Stimulated activated CD8-positive, alpha-beta memory T cell treated with anti-CD3 and anti-CD28 coated beads, Interleukin-4, amount 100 ng/mL, for 24 hours (primary cell): ENCODE measurements around the gene SUCLG2.

Experiments used
- DNase-seq: peaks from one replicate; pipeline ENCODE4 v3.0.0-alpha.2; 2020; ENCODE audit warnings: low read depth

Gene SUCLG2

GRCh38 chr3:67384016-67384415 is 270.4 kb downstream of the SUCLG2 start:
- DNase-seq = no peak

DNA sequence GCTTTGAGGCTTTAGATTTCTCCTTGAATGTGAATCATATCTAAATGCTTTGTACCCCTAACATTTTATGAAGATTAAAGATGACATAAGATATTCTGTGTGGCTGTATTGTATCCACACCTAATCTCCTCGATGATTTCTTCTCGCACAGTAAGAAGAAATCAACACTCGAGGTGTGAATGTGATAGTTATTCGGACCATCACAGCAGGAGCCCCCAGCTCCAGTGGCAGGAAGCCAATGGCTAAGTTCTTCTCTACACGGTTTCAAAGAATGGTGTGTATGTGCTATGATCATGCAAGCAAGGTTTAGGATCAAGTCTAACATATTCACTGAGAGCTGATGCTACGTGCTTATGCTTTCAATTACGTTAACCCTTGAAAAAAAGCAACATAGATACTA is 271.0 kb downstream of the SUCLG2 start:
- DNase-seq = no peak

- no peak for DNase-seq
Observed at GRCh38 chr3:67382536-67382935, 271.9 kb downstream of the SUCLG2 start.

DNA sequence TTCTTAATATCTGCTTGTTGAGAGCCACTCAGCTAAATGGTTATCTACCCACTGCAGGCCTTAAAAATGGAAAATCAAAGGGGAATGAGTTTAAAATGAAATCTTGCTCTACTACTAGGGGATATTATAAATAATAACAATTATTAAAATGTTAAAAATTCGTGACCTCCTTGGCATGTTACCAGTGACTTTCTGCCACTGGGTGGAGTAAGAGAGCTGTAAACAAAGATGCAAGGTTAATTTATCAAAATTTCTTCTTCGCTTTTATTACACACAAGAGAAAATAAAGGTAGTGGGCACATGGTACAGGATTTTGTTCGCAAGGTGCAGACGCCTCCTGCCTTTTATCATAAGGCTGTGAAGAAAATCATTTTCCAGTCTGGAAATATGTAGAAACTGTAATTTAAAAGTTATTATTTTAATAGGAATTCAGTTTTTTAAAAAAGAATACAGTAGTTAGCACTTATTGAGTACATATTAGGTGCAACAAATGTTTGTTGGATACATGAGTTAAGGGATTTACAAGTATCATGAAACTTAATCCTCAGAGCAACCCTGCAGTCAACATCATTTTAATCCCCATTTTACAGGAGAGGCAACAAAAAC is 272.6 kb downstream of the SUCLG2 start:
- no peak for DNase-seq

DNA sequence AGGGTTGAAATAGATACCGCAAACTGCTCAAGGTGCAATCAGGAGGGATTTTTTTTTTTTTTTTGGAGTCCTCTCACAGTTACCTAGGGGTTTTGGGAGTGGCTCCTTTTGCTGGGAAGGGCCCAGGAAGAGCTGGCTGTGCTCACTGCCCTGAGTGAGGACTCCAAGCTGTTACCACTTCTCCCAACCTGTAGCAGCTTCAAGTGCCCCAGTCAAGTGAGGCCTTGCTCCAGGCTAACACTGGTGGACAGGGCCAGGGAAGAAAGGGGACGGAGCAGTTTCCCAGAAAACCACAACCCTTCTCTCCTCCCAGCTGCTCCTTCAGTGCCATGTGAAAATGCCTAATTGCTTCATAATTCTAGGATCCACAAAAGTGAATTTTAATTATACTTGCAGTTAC is 274.3 kb downstream of the SUCLG2 start:
- no peak for DNase-seq

GRCh38 chr3:67377299-67377698 is 277.1 kb downstream of the SUCLG2 start:
- DNase-seq = no peak

DNA sequence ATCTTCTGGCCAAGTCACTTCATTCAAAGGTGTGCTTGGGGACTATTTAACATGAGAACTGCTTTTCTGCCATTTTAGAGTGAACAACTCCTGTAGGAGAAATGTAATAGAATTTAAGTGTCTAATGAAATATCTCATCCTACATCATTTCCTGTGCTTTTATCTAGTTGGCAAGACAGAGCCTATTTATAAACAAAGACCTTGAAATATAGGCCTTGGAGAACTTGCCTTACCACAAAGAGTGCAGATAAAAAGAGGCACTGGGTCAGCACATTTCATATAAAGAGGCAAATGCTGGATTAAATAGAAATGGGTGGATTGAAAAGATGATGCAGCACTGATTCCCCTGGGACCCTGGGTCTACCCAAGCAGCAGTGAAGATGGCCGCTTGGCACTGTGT is 278.0 kb downstream of the SUCLG2 start:
- no peak for DNase-seq

DNA sequence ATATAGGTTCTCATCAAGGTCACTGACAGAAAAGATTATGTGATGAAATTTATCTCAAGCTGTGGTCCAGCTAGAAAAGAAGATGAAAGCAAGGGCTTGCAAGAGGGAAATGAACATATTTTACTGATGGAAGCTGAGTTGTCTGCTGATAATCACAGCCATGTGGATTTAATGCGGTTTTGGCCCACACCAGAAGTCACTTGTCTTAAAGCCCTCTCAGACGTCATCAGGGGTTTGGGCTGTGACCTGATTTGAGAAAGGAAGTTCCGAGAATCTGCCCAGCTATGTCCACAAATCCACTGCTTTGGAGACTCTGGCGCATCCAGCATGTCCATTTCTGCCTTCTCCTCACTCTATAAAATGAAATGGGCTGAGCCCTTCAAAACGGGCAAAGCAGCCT is 278.4 kb downstream of the SUCLG2 start:
- no peak for DNase-seq

- no peak for DNase-seq
Observed at GRCh38 chr3:67362686-67363085, 291.7 kb downstream of the SUCLG2 start.

DNA sequence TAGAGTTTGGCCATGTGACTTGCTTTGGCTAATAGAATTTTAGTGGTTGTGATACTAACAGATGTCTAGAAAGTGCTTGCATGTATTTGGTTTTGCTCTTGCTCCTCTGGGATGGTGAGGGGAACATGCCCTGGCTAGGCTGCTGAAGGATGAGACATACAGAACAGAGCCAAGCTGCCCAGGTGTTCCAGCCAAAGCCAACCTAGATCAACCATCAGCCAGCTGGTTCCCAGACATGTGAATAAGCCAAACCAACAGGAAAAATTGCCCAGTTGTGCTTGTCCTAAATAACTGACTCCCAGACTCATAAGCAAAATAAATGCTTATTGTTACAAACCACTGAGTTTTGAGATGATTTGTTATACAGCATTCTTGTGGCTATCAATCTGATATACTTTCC is 292.6 kb downstream of the SUCLG2 start:
- no peak for DNase-seq

DNA sequence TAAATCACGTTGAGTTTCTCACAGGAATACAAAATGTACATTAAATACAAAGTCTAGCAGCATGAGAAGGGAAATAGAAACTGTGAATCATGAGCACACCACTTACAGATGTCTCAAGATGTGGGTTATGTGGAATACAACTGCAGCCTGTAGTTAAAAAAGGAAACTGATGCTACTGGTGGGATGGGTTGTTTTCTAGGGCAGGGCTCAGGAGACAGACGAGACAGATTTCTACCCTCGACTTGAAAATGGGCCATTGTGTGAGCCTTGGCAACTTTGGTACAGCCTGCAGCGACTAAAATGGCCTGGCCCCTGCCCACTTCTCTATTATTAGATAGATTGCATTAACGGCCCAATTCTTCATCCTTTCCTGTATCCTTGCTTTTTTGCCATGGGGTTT is 293.1 kb downstream of the SUCLG2 start:
- DNase-seq = no peak

- DNase-seq = no peak
Observed at GRCh38 chr3:67357610-67358458, 296.6 kb downstream of the SUCLG2 start.

DNA sequence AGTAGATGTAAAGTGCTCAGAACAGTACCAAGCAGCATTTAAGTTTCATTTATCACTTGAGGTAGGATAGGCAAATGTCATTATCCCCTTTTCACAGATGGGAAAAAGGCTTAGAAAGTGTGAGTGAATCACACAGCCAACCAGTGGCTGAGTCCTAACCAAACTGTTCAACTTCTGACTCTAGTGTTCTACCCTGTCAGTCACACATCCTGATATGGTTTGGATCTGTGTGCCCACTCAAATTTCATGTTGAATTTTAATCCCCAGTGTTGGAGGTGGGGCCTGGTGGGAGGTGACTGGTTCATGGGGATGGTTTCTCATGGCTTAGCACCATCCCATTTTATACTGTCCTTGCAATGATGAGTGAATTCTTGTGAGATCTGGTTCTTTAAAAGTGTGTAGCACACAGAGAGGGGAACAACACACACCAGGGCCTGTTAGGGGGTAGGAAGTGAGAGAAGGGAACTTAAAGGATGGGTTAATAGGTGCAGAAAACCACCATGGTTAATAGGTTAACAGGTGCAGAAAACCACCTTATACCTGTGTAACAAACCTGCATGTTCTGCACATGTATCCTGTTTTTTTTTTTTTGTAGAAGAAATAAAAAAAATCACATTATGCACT is 304.7 kb downstream of the SUCLG2 start:
- DNase-seq = no peak

DNA sequence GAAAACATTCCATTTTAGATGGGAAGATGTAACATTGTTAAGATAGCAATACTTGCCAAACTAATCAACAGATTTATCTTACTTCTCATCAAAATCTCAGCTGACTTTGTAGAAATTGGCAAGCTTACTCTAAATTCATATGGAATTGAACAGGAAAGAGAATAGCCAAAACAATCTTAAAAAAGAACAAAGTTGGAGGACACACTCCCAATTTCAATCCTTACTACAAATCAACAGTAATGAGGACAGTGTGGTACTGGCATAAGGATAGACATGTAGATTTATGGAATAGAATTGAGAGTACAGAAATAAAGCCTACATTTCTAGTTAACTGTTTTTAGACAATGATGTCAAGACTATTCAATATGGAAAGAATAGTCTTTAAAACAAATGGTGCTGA is 308.3 kb downstream of the SUCLG2 start:
- no peak for DNase-seq

DNA sequence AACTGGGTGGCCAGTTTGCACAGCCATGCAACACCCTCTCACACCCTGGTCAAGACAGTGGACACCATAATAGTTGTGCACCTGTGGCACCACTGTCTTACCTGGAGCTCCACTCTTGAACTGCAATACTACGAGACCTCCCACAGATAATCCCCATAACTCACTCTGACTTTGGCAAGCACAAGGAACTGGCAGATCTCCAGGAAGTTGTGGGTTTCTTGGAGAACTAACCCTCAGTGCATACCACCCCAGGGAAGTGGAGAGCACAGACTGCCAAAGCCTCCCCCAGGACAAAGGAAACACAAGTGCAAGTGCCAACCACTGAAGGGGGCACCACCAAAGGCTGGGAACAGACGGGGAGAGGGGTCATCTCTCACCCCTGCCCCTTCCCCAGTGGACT is 318.6 kb downstream of the SUCLG2 start:
- no peak for DNase-seq

- DNase-seq = no peak
Observed at GRCh38 chr3:67334588-67334987, 319.8 kb downstream of the SUCLG2 start.

- peak; percentile 8 for DNase-seq
Observed at GRCh38 chr3:67329358-67329757, 325.1 kb downstream of the SUCLG2 start.

GRCh38 chr3:67327582-67327981 is 326.8 kb downstream of the SUCLG2 start:
- DNase-seq = no peak

DNA sequence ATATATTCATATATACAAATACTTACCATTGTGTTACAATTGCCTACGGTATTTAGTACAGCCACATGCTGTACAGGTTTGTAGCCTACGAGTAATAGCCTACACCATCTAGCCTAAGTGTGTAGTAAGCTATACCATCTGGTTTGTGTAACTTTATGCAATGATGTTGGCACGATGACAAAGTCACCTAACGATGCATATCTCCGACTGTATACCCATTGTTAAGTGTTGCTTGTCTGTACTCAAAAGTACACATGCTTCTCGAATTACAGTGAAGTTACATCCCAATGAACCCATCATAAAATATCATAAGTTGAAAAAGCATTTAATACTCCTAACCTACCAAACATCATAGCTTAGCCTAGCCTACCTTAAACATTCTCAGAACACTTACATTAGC is 329.2 kb downstream of the SUCLG2 start:
- DNase-seq = no peak
